22Rv1 (cell line): ENCODE results near the gene ARHGAP8.

ENCODE experiments used
- H3K27ac ChIP-seq: fragments of 450-650 bp; 2 replicates; pipeline ENCODE4 v1.5.1; 2017
- ZFX ChIP-seq: fragments of 450-650 bp; IDR thresholded peaks from 2 replicates; pipeline ENCODE4 v1.6.1; 2017; ENCODE audit warnings: antibody characterized with exemption, borderline replicate concordance
- TF ChIP-seq, protein P1 (sequence below): fragments of 450-650 bp; IDR thresholded peaks from 2 replicates; pipeline ENCODE4 v1.5.1; 2017; ENCODE audit warnings: mild to moderate bottlenecking

Gene ARHGAP8

GRCh38 chr22:44752285-44753188 is at the start of gene ARHGAP8:
ARHGAP8 (plus strand) TSS chr22:44752575; CDS start chr22:44786528, 33,953 bp downstream.
- peak within 1 kb of the TSS; percentile 79 for H3K27ac ChIP-seq
- TF ChIP-seq ZFX: no peak
- TF ChIP-seq, protein P1, sequence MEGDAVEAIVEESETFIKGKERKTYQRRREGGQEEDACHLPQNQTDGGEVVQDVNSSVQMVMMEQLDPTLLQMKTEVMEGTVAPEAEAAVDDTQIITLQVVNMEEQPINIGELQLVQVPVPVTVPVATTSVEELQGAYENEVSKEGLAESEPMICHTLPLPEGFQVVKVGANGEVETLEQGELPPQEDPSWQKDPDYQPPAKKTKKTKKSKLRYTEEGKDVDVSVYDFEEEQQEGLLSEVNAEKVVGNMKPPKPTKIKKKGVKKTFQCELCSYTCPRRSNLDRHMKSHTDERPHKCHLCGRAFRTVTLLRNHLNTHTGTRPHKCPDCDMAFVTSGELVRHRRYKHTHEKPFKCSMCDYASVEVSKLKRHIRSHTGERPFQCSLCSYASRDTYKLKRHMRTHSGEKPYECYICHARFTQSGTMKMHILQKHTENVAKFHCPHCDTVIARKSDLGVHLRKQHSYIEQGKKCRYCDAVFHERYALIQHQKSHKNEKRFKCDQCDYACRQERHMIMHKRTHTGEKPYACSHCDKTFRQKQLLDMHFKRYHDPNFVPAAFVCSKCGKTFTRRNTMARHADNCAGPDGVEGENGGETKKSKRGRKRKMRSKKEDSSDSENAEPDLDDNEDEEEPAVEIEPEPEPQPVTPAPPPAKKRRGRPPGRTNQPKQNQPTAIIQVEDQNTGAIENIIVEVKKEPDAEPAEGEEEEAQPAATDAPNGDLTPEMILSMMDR: no peak

- H3K27ac ChIP-seq: no peak overlapping the region
- TF ChIP-seq, protein P1: no peak
- TF ChIP-seq ZFX: no peak
These were observed 49.0 kb upstream of the ARHGAP8 start for GRCh38 chr22:44703255-44703870.

DNA sequence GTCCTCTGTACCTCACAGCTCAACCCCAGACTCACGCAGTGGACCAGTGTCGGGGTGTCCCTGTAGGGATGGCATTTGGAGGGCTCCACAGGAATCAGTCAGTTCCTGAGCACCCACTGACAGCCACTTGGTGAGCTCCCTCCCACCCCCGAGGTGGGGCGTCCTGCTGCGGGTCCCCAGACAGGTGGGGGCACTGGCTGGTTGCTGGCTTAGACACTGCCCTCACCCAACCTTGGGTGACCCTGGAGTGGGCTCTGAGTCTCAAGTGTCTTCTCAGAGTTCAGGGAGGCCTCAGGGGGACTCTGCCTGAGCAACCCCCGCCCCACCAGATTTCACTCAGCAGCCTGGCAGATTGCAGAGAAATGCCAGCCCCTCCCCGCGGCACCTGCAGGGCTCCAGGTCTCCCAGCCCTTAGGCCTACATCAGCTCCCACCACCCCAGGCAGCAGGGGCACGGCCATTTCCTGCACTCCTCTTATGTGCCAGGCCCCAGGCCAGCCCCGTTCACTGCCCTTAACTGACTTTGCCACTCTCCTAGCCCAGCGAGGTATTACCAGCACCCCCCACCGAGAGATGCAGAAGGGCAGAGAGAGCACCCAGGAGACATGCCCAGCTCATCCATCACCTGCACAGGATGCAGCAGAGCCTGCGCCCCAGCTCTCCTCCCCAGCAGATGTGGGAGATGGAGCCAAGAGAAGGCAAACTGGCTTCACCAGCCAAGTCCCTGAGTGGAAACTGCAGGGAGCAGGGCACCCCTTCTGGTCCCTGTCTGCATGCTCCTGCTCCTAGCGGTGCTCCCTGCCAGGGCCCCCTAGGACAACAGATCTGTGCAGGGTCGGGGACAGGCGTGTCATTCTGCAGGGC is 48.0 kb upstream of the ARHGAP8 start:
- TF ChIP-seq, protein P1: no peak
- TF ChIP-seq ZFX: no peak
- H3K27ac ChIP-seq: no peak overlapping the region

- H3K27ac ChIP-seq: no peak overlapping the region
These were observed 47.4 kb upstream of the ARHGAP8 start for GRCh38 chr22:44705022-44705297.

DNA sequence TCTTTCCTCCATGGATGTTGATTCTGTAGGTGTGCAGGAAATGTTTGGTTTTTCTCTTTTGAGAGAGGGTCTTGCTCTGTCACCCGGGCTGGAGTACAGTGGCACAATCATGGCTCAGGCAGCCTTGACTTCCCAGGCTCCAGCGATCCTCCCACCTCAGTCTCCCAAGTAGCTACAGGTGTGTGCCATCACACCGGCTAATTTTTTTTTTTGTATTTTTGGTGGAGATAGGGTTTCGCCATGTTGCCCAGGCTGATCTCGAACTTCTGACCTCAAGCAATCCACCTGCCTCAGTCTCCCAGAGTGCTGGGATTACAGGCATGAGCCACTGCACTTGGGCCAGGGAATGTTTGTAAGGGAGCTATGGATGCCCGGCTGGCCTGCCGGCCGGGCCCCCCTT is 45.9 kb upstream of the ARHGAP8 start:
- H3K27ac ChIP-seq: no peak overlapping the region
- TF ChIP-seq, protein P1: no peak
- TF ChIP-seq ZFX: no peak

More at GRCh38 chr22:44705022-44705297, 47.4 kb upstream of the ARHGAP8 start:
- TF ChIP-seq ZFX: no peak
- TF ChIP-seq, protein P1: no peak

DNA sequence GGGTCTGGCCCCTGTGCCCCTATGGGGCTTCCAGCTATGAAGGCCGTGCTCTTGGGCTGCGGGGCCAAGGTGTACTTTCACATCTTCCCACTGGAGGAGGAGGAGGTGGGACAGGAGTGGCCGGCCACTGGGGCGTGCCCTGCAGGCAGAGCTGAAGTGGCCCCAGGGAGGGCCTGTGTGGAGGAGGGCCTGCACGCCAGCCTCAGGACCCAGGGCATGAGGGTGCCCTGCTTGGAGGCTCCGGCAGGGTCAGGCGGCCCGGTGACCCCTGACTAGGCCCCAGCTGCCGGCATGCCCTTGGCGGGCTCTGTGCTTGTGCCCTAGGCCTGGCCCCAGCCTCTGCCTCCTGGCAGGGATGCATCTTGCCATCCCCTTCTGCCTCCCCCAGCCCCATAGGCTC is 45.2 kb upstream of the ARHGAP8 start:
- H3K27ac ChIP-seq: no peak overlapping the region
- TF ChIP-seq, protein P1: no peak
- no peak for TF ChIP-seq ZFX
